Trophoblast cell (in vitro differentiated cells and primary cell): ENCODE results near the gene RASL11B.

Experiments
- DNase-seq, 2 donors: peaks; one replicate each; pipeline ENCODE4 v3.0.0-alpha.2; 2016
- H2AFZ ChIP-seq: 2 replicates; pipeline ENCODE4 v1.6.1; 2013; ENCODE audit warnings: low read length, moderate library complexity, mild to moderate bottlenecking; ENCODE audit not compliant: insufficient read depth, poor library complexity
- H2AK5ac ChIP-seq: 2 replicates; pipeline ENCODE4 v1.6.1; 2013; ENCODE audit warnings: mild to moderate bottlenecking, low read length
- H2BK120ac ChIP-seq: 2 replicates; pipeline ENCODE4 v1.6.1; 2013; ENCODE audit warnings: low read length, mild to moderate bottlenecking, moderate library complexity; ENCODE audit not compliant: insufficient read depth, poor library complexity
- H2BK12ac ChIP-seq: 2 replicates; pipeline ENCODE4 v1.6.1; 2013; ENCODE audit warnings: mild to moderate bottlenecking, low read length, moderate library complexity
- H2BK5ac ChIP-seq: 2 replicates; pipeline ENCODE4 v1.6.1; 2013; ENCODE audit warnings: low read length, low read depth, moderate library complexity, mild to moderate bottlenecking; ENCODE audit not compliant: poor library complexity
- H3K14ac ChIP-seq: 2 replicates; pipeline ENCODE4 v1.6.1; 2013; ENCODE audit warnings: mild to moderate bottlenecking, low read length
- H3K18ac ChIP-seq: 2 replicates; pipeline ENCODE4 v1.6.1; 2013; ENCODE audit warnings: mild to moderate bottlenecking, low read length
- H3K23ac ChIP-seq: 2 replicates; pipeline ENCODE4 v1.6.1; 2013; ENCODE audit warnings: low read length
- H3K27ac ChIP-seq: 2 replicates; pipeline ENCODE4 v1.5.1; 2013; ENCODE audit warnings: low read depth, mild to moderate bottlenecking, inconsistent platforms, low read length, moderate library complexity
- H3K27me3 ChIP-seq: 2 replicates; pipeline ENCODE4 v1.6.1; 2013; ENCODE audit warnings: inconsistent platforms, mild to moderate bottlenecking, low read length, moderate library complexity; ENCODE audit not compliant: insufficient read depth
- H3K36me3 ChIP-seq, 2 experiments: 1 replicate in 1 of 2; 2 replicates in 1 of 2; pipeline ENCODE4 v1.6.1; 2013; ENCODE audit warnings: low read length in 2 of 2, mild to moderate bottlenecking in 2 of 2, moderate library complexity in 1 of 2; ENCODE audit not compliant: insufficient read depth in 2 of 2, control insufficient read depth in 1 of 2
- H3K4ac ChIP-seq: 2 replicates; pipeline ENCODE4 v1.6.1; 2013; ENCODE audit warnings: low read depth, mild to moderate bottlenecking, low read length, moderate library complexity
- H3K4me1 ChIP-seq, 2 experiments: 1 replicate in 1 of 2; 2 replicates in 1 of 2; pipeline ENCODE4 v1.6.1; 2013; ENCODE audit warnings: low read length in 2 of 2, mild to moderate bottlenecking in 2 of 2, moderate library complexity in 1 of 2; ENCODE audit not compliant: insufficient read depth in 2 of 2, control insufficient read depth in 1 of 2
- H3K4me2 ChIP-seq: 2 replicates; pipeline ENCODE4 v1.6.1; 2013; ENCODE audit warnings: inconsistent platforms, mild to moderate bottlenecking, low read length, moderate library complexity
- H3K4me3 ChIP-seq: 2 replicates; pipeline ENCODE4 v1.5.1; 2013; ENCODE audit warnings: mild to moderate bottlenecking, low read depth, low read length, inconsistent platforms
- H3K79me1 ChIP-seq: one replicate; pipeline ENCODE4 v1.6.1; 2013; ENCODE audit warnings: low read length
- H3K79me2 ChIP-seq: 2 replicates; pipeline ENCODE4 v1.6.1; 2013; ENCODE audit warnings: low read length, mild to moderate bottlenecking; ENCODE audit not compliant: control insufficient read depth, insufficient read depth, poor library complexity
- H3K9ac ChIP-seq: 2 replicates; pipeline ENCODE4 v1.6.1; 2013; ENCODE audit warnings: mild to moderate bottlenecking, low read length
- H3K9me3 ChIP-seq: 2 replicates; pipeline ENCODE4 v1.6.1; 2013; ENCODE audit warnings: low read depth, mild to moderate bottlenecking, control low read depth, inconsistent platforms, low read length; ENCODE audit not compliant: insufficient read depth
- H4K12ac ChIP-seq: 2 replicates; pipeline ENCODE4 v1.6.1; 2013; ENCODE audit warnings: low read depth, mild to moderate bottlenecking, low read length, moderate library complexity
- H4K8ac ChIP-seq: 2 replicates; pipeline ENCODE4 v1.6.1; 2013; ENCODE audit warnings: low read depth, mild to moderate bottlenecking, low read length, moderate library complexity
- H4K91ac ChIP-seq: one replicate; pipeline ENCODE4 v1.6.1; 2013; ENCODE audit warnings: low read depth, mild to moderate bottlenecking, low read length, moderate library complexity
- WGBS: extraction: QIAGEN DNeasy Blood & Tissue Kit; methylation state at CpG from one replicate; pipeline ENCODE4 v1.1.7; 2013; ENCODE audit warnings: missing lambda C conversion rate; ENCODE audit not compliant: insufficient read length, insufficient coverage; ENCODE audit errors: extremely low coverage; 5-methylcytosine and 5-hydroxymethylcytosine counted together

RASL11B gene

GRCh38 chr4:52844596-52844995, 17.5 kb upstream of the RASL11B start:
- Histone ChIP-seq H3K36me3 (no peaks in the 10 kb centered on the region), H3K9ac (no peak overlapping the region), H3K9me3 (no peaks in the 10 kb centered on the region), H2BK5ac (no peak overlapping the region), H4K8ac (no peak overlapping the region), H2BK120ac (no peak overlapping the region), H3K14ac (no peak overlapping the region), H3K79me2 (no peaks in the 10 kb centered on the region), H3K79me1 (peaks cover 29% of the 10 kb centered on the region), H3K18ac (no peak overlapping the region), H2AK5ac (no peak overlapping the region), H3K27me3 (no peaks in the 10 kb centered on the region), H3K4me2 (no peak overlapping the region), H4K12ac (no peak overlapping the region), H3K4ac (no peak overlapping the region), H3K23ac (no peak overlapping the region), H2AFZ (no peak overlapping the region), H3K4me3 (no peak overlapping the region), H3K27ac (no peak overlapping the region), H3K4me1 (peaks cover 19 to 26% of the 10 kb centered on the region in 2 experiments), H2BK12ac (no peak overlapping the region), H4K91ac (no peak overlapping the region)
- no CpG with 5 or more reads among the region's 2 CpGs for WGBS
- no peak for DNase-seq

DNA sequence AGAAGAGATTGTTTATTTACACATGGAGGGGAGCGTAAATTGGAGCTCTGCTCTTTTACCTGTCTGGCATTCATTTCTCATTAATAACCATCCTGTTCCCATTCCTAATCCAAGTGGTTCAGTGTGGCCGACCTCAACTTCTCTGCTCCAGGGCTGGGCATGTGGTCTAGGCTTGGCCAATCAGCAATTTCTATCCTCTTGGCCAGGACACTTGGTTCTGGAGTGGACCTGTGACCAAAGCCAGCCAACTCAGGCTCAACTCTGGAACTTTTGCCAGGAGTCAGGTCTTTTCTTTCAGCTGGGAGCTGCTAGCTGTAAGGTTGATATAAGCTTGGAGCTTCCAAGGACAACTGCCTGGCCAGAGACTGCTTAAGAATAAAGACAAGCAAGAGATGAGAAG, 15.6 kb upstream of the RASL11B start:
- peak overlapping the region; percentile 79 for H2BK12ac ChIP-seq
- H4K12ac ChIP-seq, result no peak overlapping the region
- H4K91ac ChIP-seq, result peak overlapping the region; percentile 71
- H3K4ac ChIP-seq, result no peak overlapping the region
- peaks cover 13 to 26% of the 10 kb centered on the region in 2 experiments for H3K4me1 ChIP-seq
- no peak overlapping the region for H2AFZ ChIP-seq
- no peak for DNase-seq
- no peak overlapping the region for H3K4me3 ChIP-seq
- no peaks in the 10 kb centered on the region for H3K36me3 ChIP-seq
- no peak overlapping the region for H2BK5ac ChIP-seq
- no peaks in the 10 kb centered on the region for H3K9me3 ChIP-seq
- H3K79me2 ChIP-seq, result no peaks in the 10 kb centered on the region
- no peak overlapping the region for H3K4me2 ChIP-seq
- WGBS, result no CpG with 5 or more reads among the region's 2 CpGs
- H3K23ac ChIP-seq, result no peak overlapping the region
- H3K79me1 ChIP-seq, result peaks cover 21% of the 10 kb centered on the region
- H3K14ac ChIP-seq, result peak overlapping the region; percentile 62
- no peak overlapping the region for H3K9ac ChIP-seq
- H3K27me3 ChIP-seq, result no peaks in the 10 kb centered on the region
- H3K18ac ChIP-seq, result no peak overlapping the region
- H2BK120ac ChIP-seq, result peak overlapping the region; percentile 53
- no peak overlapping the region for H3K27ac ChIP-seq
- no peak overlapping the region for H2AK5ac ChIP-seq
- no peak overlapping the region for H4K8ac ChIP-seq

GRCh38 chr4:52848254-52848653, 13.9 kb upstream of the RASL11B start:
- Histone ChIP-seq H2BK5ac (no peak overlapping the region), H2BK12ac (no peak overlapping the region), H3K4ac (no peak overlapping the region), H3K4me2 (no peak overlapping the region), H3K4me1 (peaks cover 12 to 23% of the 10 kb centered on the region in 2 experiments), H3K18ac (no peak overlapping the region), H3K14ac (no peak overlapping the region), H3K79me1 (peaks cover 19% of the 10 kb centered on the region), H4K8ac (no peak overlapping the region), H3K79me2 (no peaks in the 10 kb centered on the region), H3K9me3 (no peaks in the 10 kb centered on the region), H3K23ac (no peak overlapping the region), H3K36me3 (no peaks in the 10 kb centered on the region), H2BK120ac (no peak overlapping the region), H2AFZ (no peak overlapping the region), H3K27me3 (no peaks in the 10 kb centered on the region), H4K91ac (no peak overlapping the region), H3K4me3 (no peak overlapping the region), H3K27ac (no peak overlapping the region), H2AK5ac (no peak overlapping the region), H4K12ac (no peak overlapping the region), H3K9ac (no peak overlapping the region)
- no CpG with 5 or more reads among the region's 6 CpGs for WGBS
- DNase-seq, result no peak

DNA sequence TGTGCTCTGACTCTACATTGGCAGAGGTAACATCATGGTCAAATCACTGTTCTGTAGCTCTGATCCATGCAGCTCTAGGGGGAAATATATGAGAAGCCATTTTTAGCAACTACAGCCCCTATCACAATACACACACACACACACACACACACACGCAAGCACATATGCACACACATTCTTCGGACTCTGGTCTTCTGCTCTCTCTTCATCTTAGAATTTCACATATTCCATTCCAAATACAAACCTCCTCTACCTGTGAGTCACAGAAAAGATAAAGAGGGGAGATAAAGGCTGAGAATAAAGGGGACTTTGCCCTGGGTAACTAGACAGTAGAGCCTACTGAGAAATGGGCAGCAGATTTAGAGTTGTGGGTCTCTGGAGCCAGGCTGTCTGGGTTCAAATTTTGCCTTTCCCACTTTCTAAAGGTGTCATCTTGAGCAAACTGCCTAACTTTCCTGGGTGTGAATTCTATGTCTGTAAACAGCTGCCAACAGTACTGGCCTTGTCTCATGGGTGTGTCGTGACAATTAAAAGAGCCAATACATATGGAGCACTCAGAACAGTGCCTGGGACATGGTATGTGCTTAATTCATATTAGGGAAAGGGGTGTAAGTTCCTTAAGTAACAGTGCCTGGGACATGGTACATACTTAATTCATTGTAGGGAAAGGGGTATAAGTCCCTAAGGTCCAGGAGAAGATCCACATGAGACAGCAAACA, 11.6 kb upstream of the RASL11B start:
- no peak overlapping the region for H2AK5ac ChIP-seq
- no CpG with 5 or more reads among the region's 3 CpGs for WGBS
- H2AFZ ChIP-seq, result no peak overlapping the region
- no peak overlapping the region for H4K8ac ChIP-seq
- peak overlapping the region; percentile 25 for H2BK12ac ChIP-seq
- no peak overlapping the region for H3K4ac ChIP-seq
- no peaks in the 10 kb centered on the region for H3K36me3 ChIP-seq
- H3K27ac ChIP-seq, result no peak overlapping the region
- no peak overlapping the region for H4K12ac ChIP-seq
- no peak overlapping the region for H2BK120ac ChIP-seq
- no peak overlapping the region for H3K18ac ChIP-seq
- H3K23ac ChIP-seq, result no peak overlapping the region
- no peak overlapping the region for H4K91ac ChIP-seq
- H2BK5ac ChIP-seq, result no peak overlapping the region
- peak; percentile 70 to 76 for DNase-seq
- H3K79me1 ChIP-seq, result peaks cover 12% of the 10 kb centered on the region
- no peaks in the 10 kb centered on the region for H3K79me2 ChIP-seq
- H3K27me3 ChIP-seq, result no peaks in the 10 kb centered on the region
- H3K9ac ChIP-seq, result no peak overlapping the region
- no peak overlapping the region for H3K4me3 ChIP-seq
- no peak overlapping the region for H3K4me2 ChIP-seq
- no peak overlapping the region for H3K14ac ChIP-seq
- peaks cover 12 to 25% of the 10 kb centered on the region in 2 experiments for H3K4me1 ChIP-seq
- H3K9me3 ChIP-seq, result no peaks in the 10 kb centered on the region
